Hepatocyte (in vitro differentiated cells): ENCODE measurements around the gene FXR1. TPM values are rescaled to one million over a fixed set of nuclear protein-coding genes. Genes with fewer than 3 reads are reported as not detected.

ENCODE experiments used
- DNase-seq: peaks from one replicate; pipeline ENCODE4 v3.0.0-alpha.2; 2016; ENCODE audit warnings: low spot score
- H2AFZ ChIP-seq: fragments of 200-600 bp; sonication (generic); 2 replicates; pipeline ENCODE4 v1.6.0; 2016; ENCODE audit warnings: antibody characterized with exemption, mild to moderate bottlenecking
- H3K27ac ChIP-seq: fragments of 200-600 bp; sonication (generic); 2 replicates; pipeline ENCODE4 v1.5.1; 2016; ENCODE audit warnings: mild to moderate bottlenecking
- H3K27me3 ChIP-seq: fragments of 200-600 bp; sonication (generic); 2 replicates; pipeline ENCODE4 v1.6.1; 2016
- H3K36me3 ChIP-seq: fragments of 200-600 bp; sonication (generic); replicated peaks from 2 replicates; pipeline ENCODE4 v1.5.1; 2016; ENCODE audit warnings: low read depth; ENCODE audit not compliant: insufficient read depth
- H3K4me1 ChIP-seq: fragments of 200-600 bp; sonication (generic); 2 replicates; pipeline ENCODE4 v1.5.1; 2016; ENCODE audit warnings: mild to moderate bottlenecking, moderate library complexity; ENCODE audit not compliant: insufficient read depth
- H3K4me2 ChIP-seq: fragments of 200-600 bp; sonication (generic); 2 replicates; pipeline ENCODE4 v1.6.0; 2016
- H3K4me3 ChIP-seq: fragments of 200-600 bp; sonication (generic); 2 replicates; pipeline ENCODE4 v1.5.1; 2016; ENCODE audit warnings: mild to moderate bottlenecking
- H3K79me2 ChIP-seq: fragments of 200-600 bp; sonication (generic); 2 replicates; pipeline ENCODE4 v1.6.0; 2017; ENCODE audit warnings: mild to moderate bottlenecking
- H3K9me2 ChIP-seq: fragments of 200-600 bp; sonication (generic); replicated peaks from 2 replicates; pipeline ENCODE4 v1.6.0; 2017; ENCODE audit warnings: mild to moderate bottlenecking; ENCODE audit not compliant: insufficient read depth
- H3K9me3 ChIP-seq: fragments of 200-600 bp; sonication (generic); 2 replicates; pipeline ENCODE4 v1.5.1; 2016; ENCODE audit warnings: low read depth, mild to moderate bottlenecking
- H4K20me1 ChIP-seq: fragments of 200-600 bp; sonication (generic); 2 replicates; pipeline ENCODE4 v1.6.0; 2016; ENCODE audit warnings: mild to moderate bottlenecking; ENCODE audit not compliant: insufficient read depth, poor library complexity, severe bottlenecking
- CTCF ChIP-seq: fragments of 200-600 bp; sonication (generic); IDR thresholded peaks from 2 replicates; pipeline ENCODE4 v1.5.1; 2016; ENCODE audit warnings: antibody characterized with exemption, mild to moderate bottlenecking; ENCODE audit not compliant: poor library complexity
- EZH2 ChIP-seq: fragments of 200-600 bp; sonication (generic); IDR thresholded peaks from 2 replicates; pipeline ENCODE4 v1.6.1; 2016; ENCODE audit warnings: antibody characterized with exemption, mild to moderate bottlenecking, borderline replicate concordance
- EZH2phosphoT487 ChIP-seq: fragments of 200-600 bp; sonication (generic); IDR thresholded peaks from one replicate; pipeline ENCODE4 v1.6.1; 2018; ENCODE audit warnings: antibody characterized with exemption, mild to moderate bottlenecking, low read depth, moderate library complexity; ENCODE audit not compliant: unreplicated experiment, severe bottlenecking
- polyA plus RNA-seq: library from polyadenylated mRNA; unstranded; fragments of >200 nt; fragmentation: Nextera tagmentation; extraction: Ambion mirVana; gene quantifications from 2 replicates; pipeline ENCODE4 v1.2.1, GENCODE V29; 2016
- total RNA-seq: library from RNA; depleted of rRNA; stranded (reverse); fragments of >200 nt; gene quantifications from 2 replicates; pipeline ENCODE4 v1.2.3, GENCODE V29; 2014

The FXR1 gene
- total and polyA plus RNA-seq, 2 experiments from 2014 or later, result 48.4 to 105 TPM

- Histone ChIP-seq H3K4me3 (no peak overlapping the region), H3K9me2 (no peaks in the 10 kb centered on the region), H3K36me3 (no peaks in the 10 kb centered on the region), H3K9me3 (no peaks in the 10 kb centered on the region), H3K4me2 (no peak overlapping the region), H3K79me2 (no peaks in the 10 kb centered on the region), H3K27me3 (no peaks in the 10 kb centered on the region), H4K20me1 (no peaks in the 10 kb centered on the region), H3K4me1 (no peaks in the 10 kb centered on the region), H3K27ac (no peak overlapping the region), H2AFZ (no peak overlapping the region)
- no peak for DNase-seq
- TF ChIP-seq EZH2, result no peak
- TF ChIP-seq EZH2phosphoT487, result no peak
- TF ChIP-seq CTCF, result no peak
Observed at GRCh38 chr3:181030948-181031347, 118.5 kb downstream of the FXR1 start.

Other genes starting within 250 kb of the FXR1 start
- not detected in 2 replicates for gene CCDC39, start 233.2 kb upstream of the FXR1 start, total RNA-seq
- not detected in 2 replicates for gene CCDC39, start 233.2 kb upstream of the FXR1 start, polyA plus RNA-seq
- 30.3 and 53.8 TPM in 2 replicates for gene DNAJC19, start 77.1 kb downstream of the FXR1 start, total RNA-seq
- 86.0 and 94.9 TPM in 2 replicates for gene DNAJC19, start 77.1 kb downstream of the FXR1 start, polyA plus RNA-seq